RWPE1 (cell line): Measurements from ENCODE around the gene ARHGEF37.
"Not testable (repeated sequence)": the region's sequence is repeated elsewhere in the genome, so short reads cannot be mapped to it uniquely, and the experiment has no call there.

ENCODE experiments used
- CTCF ChIA-PET: fragments of 350-600 bp; sonication (Branson Sonifier 250); formaldehyde crosslinking; extraction: SDS; loops from one replicate; lab custom pipeline; 2021; lab: Yijun Ruan, JAX
- POLR2A ChIA-PET: fragments of 400-600 bp; formaldehyde crosslinking; extraction: SDS; loops from one replicate; lab custom pipeline; 2020; ENCODE audit warnings: antibody characterized with exemption; ENCODE audit not compliant: low non-redundant PET; lab: Yijun Ruan, JAX
- DNase-seq: peaks from one replicate; pipeline ENCODE4 v3.0.0; 2012; ENCODE audit warnings: low spot score
- H3K27ac ChIP-seq: fragments of 450-650 bp; 2 replicates; pipeline ENCODE4 v1.5.1; 2017
- TF ChIP-seq, protein P1 (sequence below): fragments of 450-650 bp; conservative IDR thresholded peaks from 2 replicates; pipeline ENCODE4 v1.5.1; 2017; ENCODE audit warnings: low read depth, mild to moderate bottlenecking

Gene ARHGEF37, protein sequence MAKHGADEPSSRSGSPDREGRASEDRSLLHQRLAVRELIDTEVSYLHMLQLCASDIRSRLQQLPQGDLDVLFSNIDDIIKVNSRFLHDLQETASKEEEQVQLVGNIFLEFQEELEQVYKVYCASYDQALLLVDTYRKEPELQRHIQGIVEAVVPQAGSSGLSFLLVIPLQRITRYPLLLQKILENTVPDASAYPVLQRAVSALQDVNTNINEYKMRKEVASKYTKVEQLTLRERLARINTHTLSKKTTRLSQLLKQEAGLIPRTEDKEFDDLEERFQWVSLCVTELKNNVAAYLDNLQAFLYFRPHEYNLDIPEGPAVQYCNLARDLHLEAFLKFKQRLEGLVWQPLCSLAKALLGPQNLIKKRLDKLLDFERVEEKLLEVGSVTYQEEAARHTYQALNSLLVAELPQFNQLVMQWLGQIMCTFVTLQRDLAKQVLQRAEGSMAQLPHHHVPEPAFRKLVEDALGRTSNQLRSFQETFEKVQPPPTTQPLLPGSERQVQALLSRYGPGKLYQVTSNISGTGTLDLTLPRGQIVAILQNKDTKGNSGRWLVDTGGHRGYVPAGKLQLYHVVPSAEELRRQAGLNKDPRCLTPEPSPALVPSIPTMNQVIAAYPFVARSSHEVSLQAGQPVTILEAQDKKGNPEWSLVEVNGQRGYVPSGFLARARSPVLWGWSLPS

DNA sequence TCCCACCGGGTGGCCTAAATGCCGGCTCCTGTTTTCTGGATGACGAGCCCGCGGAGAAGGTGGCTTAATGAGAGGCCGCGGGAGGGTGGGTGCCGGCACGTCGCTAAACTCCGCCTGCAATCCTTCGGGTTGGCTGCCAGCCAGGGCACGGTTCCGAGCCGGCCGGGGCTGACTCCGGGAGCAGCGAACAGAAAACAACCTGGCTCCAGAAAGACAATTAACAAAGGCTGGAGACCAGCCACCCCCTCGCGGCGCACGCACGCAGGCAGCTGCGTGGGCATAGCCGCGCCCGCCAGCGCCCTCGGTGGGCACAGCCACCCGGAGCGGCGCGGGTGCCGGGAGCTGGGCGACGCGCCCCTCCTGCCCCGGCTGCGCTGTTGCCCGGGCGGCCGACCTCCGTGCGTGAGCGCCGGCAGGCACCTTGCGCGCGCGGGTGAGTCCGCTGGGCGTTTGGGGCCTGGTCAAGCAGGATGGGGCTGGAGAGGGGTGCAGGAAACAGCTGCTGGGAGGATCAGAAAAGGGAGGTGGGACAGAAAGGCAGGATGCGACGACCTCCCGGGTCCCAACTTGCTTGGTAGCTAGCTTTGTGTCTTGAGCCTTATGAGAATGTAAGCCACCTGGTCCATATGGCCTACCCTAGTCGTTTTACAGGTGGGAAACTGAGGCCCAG lies at the start of gene ARHGEF37:
Gene ARHGEF37 (plus strand): TSS at position 307 of the 670 bp plus-strand sequence. CDS start 16,272 bp downstream, outside the sequence.
- peak within 1 kb of the TSS; percentile 92 for H3K27ac ChIP-seq
- POLR2A ChIA-PET, result interaction anchor here (1.1 kb wide), 1 partner anchor 53 kb away, joined by 3 read pairs; no protein-coding TSS in a partner anchor
- CTCF ChIA-PET, result interaction anchor here (0.5 to 1.7 kb wide), 8 partner anchors 12 to 1211 kb away, joined by 3 to 6 read pairs (median 3); no protein-coding TSS in a partner anchor
- TF ChIP-seq, protein P1, sequence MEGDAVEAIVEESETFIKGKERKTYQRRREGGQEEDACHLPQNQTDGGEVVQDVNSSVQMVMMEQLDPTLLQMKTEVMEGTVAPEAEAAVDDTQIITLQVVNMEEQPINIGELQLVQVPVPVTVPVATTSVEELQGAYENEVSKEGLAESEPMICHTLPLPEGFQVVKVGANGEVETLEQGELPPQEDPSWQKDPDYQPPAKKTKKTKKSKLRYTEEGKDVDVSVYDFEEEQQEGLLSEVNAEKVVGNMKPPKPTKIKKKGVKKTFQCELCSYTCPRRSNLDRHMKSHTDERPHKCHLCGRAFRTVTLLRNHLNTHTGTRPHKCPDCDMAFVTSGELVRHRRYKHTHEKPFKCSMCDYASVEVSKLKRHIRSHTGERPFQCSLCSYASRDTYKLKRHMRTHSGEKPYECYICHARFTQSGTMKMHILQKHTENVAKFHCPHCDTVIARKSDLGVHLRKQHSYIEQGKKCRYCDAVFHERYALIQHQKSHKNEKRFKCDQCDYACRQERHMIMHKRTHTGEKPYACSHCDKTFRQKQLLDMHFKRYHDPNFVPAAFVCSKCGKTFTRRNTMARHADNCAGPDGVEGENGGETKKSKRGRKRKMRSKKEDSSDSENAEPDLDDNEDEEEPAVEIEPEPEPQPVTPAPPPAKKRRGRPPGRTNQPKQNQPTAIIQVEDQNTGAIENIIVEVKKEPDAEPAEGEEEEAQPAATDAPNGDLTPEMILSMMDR, result no peak
- peak; percentile 52 for DNase-seq

DNA sequence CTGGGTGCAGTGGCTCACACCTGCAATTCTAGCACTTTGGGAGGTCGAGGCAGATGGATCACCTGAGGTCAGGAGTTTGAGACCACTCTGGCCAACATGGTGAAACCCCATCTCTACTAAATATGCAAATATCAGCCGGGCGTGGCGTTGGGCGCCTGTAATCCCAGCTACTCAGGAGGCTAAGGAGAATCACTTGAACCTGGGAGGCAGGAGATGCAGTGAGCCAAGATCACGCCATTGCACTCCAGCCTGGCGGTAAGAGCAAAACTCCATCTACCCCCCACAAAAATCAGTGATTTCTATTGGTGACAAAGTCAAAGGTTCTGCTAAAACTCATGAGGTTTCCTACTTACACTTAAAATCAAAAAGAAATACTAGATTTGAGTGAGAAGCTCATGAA lies 48.9 kb upstream of the ARHGEF37 start:
- POLR2A ChIA-PET, result no interaction called here
- peak overlapping the region; percentile 15; the same call in 1 of the 2 replicates for H3K27ac ChIP-seq
- TF ChIP-seq, protein P1, result no peak
- no peak for DNase-seq
- CTCF ChIA-PET, result interaction anchor here (0.6 to 0.7 kb wide), 2 partner anchors 25 to 87 kb away, joined by 3 read pairs; no protein-coding TSS in a partner anchor

DNA sequence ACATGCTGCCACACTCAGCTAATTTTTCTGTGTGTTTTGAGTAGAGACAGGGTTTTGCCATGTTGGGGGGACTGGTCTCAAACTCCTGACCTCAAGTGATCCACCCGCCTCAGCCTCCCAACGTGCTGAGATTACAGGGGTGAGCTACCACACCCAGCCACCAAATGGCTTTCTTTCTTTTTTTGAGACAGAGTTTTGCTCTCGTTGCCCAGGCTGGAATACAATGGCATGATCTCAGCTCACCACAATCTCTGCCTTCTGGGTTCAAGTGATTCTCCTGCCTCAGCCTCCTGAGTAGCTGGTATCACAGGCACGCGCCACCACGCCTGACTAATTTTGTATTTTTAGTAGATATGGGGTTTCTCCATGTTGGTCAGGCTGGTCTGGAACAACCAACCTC lies 45.5 kb upstream of the ARHGEF37 start:
- CTCF ChIA-PET, result interaction anchor here (0.6 kb wide), 1 partner anchor 11 kb away, joined by 3 read pairs; no protein-coding TSS in a partner anchor
- POLR2A ChIA-PET, DNase-seq: not testable (repeated sequence)
- H3K27ac ChIP-seq, result peak overlapping the region; percentile 48

DNA sequence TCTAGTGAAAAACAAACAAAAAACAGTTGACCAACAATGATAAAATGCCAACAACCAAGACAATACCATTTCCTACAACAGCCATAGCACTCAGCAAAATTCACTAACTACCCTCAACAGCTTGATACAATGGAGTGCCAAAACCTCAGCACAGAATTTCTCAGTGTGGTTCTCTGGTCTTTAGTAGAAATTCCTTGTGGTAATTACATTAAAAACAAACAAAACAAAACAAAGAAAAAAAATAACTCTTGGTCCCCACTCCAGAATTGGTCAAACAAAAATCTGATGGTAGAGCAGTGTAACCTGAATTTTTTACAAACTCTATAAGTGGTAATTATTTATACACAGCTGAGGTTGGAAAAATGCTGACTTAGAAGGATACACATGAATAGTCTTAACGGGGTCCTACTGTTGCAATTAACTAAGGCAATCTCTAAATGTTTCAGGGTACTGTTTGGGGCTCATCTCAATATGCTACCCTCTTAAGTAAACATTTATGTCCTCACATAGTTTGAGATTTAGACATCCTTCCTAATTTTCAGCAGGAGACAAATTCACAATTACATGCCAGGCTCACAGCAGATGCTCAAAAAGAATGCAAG lies 43.8 kb upstream of the ARHGEF37 start:
- DNase-seq, result no peak
- POLR2A ChIA-PET, result no interaction called here
- CTCF ChIA-PET, result no interaction called here
- TF ChIP-seq, protein P1, result no peak
- peak overlapping the region; percentile 33 for H3K27ac ChIP-seq

DNA sequence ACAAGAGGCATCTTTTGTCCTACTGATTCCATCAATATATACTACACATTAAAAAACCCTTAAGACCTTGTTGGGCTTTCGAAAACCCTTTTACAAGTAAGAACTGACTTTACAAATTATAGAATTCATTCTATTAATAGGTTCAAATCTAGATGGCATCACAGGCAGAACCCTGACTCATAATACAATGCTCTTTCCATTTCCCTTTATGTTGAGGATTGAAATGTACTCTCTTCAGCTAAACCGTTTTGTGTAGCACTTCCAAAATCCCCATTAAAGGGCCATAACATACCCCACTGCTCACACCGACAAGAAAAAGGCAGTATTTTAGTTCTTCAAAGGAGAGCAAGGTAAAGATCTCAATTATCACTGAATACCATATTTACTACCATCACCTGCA lies 41.2 kb upstream of the ARHGEF37 start:
- DNase-seq, result no peak
- ChIA-PET CTCF (no interaction called here), POLR2A (no interaction called here)
- TF ChIP-seq, protein P1, result no peak
- no peak overlapping the region for H3K27ac ChIP-seq

DNA sequence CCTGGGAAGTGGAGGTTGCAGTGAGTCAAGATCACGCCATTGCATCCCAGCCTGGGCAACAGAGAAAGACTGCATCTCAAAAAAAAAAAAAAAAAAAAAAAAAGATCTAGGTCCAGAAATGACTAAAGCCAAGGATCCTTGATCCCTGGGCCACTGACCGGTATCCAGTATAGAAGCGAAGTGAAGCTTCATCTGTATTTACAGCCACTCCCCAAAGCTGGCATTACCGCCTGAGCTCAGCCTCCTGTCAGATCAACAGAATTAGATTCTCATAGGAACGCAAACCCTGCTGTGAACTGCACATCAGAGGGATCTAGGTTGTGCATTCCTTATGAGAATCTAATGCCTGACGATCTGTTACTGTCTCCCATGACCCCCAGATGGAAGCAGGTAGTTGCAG lies 39.4 kb upstream of the ARHGEF37 start:
- ChIA-PET POLR2A (no interaction called here), CTCF (interaction anchor here (0.6 kb wide), 1 partner anchor 629 kb away, joined by 3 read pairs; no protein-coding TSS in a partner anchor)
- TF ChIP-seq, protein P1, result no peak
- H3K27ac ChIP-seq, result peak overlapping the region; percentile 35
- no peak for DNase-seq
